ENCODE data around the gene ARHGEF12.

Gene ARHGEF12

GRCh38 chr11:120520091-120520822, 184.0 kb downstream of the ARHGEF12 start:
- no peak for DNase-seq (ENCODE audit: low spot score)

GRCh38 chr11:120521176-120521575, 185.0 kb downstream of the ARHGEF12 start:
- DNase-seq (ENCODE audit: low spot score) = no peak

GRCh38 chr11:120522021-120522420, 185.8 kb downstream of the ARHGEF12 start:
- no peak for DNase-seq (ENCODE audit: low spot score)

GRCh38 chr11:120522736-120523135, 186.5 kb downstream of the ARHGEF12 start:
- DNase-seq (ENCODE audit: low spot score) = no peak

GRCh38 chr11:120523196-120523595, 187.0 kb downstream of the ARHGEF12 start:
- no peak for DNase-seq (ENCODE audit: low spot score)

GRCh38 chr11:120524536-120525085, 188.4 kb downstream of the ARHGEF12 start:
- DNase-seq (ENCODE audit: low spot score) = no peak

- DNase-seq (ENCODE audit: low spot score) = no peak
These were observed 189.3 kb downstream of the ARHGEF12 start for GRCh38 chr11:120525261-120526171.

GRCh38 chr11:120526241-120526640, 190.0 kb downstream of the ARHGEF12 start:
- no peak for DNase-seq (ENCODE audit: low spot score)

GRCh38 chr11:120527111-120527761, 191.0 kb downstream of the ARHGEF12 start:
- no peak for DNase-seq (ENCODE audit: low spot score)

GRCh38 chr11:120528749-120529148, 192.5 kb downstream of the ARHGEF12 start:
- DNase-seq (ENCODE audit: low spot score) = no peak

- DNase-seq (ENCODE audit: low spot score) = no peak
These were observed 193.0 kb downstream of the ARHGEF12 start for GRCh38 chr11:120529214-120529613.

- DNase-seq (ENCODE audit: low spot score) = no peak
These were observed 193.7 kb downstream of the ARHGEF12 start for GRCh38 chr11:120529911-120530310.

GRCh38 chr11:120532082-120532831, 196.0 kb downstream of the ARHGEF12 start:
- no peak for DNase-seq (ENCODE audit: low spot score)

GRCh38 chr11:120532832-120533196, 196.6 kb downstream of the ARHGEF12 start:
- no peak for DNase-seq (ENCODE audit: low spot score)

- no peak for DNase-seq (ENCODE audit: low spot score)
These were observed 200.0 kb downstream of the ARHGEF12 start for GRCh38 chr11:120536091-120536796.

GRCh38 chr11:120536797-120537169, 200.6 kb downstream of the ARHGEF12 start:
- no peak for DNase-seq (ENCODE audit: low spot score)

- DNase-seq (ENCODE audit: low spot score) = no peak
These were observed 201.8 kb downstream of the ARHGEF12 start for GRCh38 chr11:120537996-120538395.

GRCh38 chr11:120538707-120539106, 202.5 kb downstream of the ARHGEF12 start:
- no peak for DNase-seq (ENCODE audit: low spot score)
